Smooth muscle cell of the umbilical artery (primary cell): Measurements from ENCODE around the gene SMC5. TPM values are rescaled to one million over a fixed set of nuclear protein-coding genes. Genes with fewer than 3 reads are reported as not detected.

Experiments
- total RNA-seq: library from RNA; depleted of rRNA; stranded (reverse); fragments of >200 nt; gene quantifications from 2 replicates; pipeline ENCODE4 v1.2.3, GENCODE V29; 2014

The SMC5 gene
- total RNA-seq: 25.2 and 57.9 TPM in 2 replicates

GRCh38 chr9:70258692-70259511 is at the start of gene SMC5:
Gene SMC5, plus strand, starts transcription at chr9:70258978. Its CDS starts 101 bp downstream, at chr9:70259079.

Other genes with a start within 250 kb of the SMC5 start
- 0.30 and 5.8 TPM in 2 replicates for gene MAMDC2, start 215.1 kb upstream of the SMC5 start, total RNA-seq
- 17.2 and 27.9 TPM in 2 replicates for gene KLF9, start 155.7 kb downstream of the SMC5 start, total RNA-seq